OCI-LY7 (cell line): Measurements from ENCODE around the gene PRSS50. TPM values are rescaled to one million over a fixed set of nuclear protein-coding genes. Genes with fewer than 3 reads are reported as not detected.

Source experiments
- BruUV-seq: library from RNA; stranded (reverse); fragments of 400-500 nt; replicated peaks from 2 replicates; lab custom pipeline; 2021; lab: Mats Ljungman, UMichigan
- CTCF ChIA-PET: fragments of 300-600 bp; sonication (Branson Sonifier 250); formaldehyde crosslinking; loops from one replicate; lab custom pipeline; 2022; ENCODE audit warnings: antibody characterized with exemption; ENCODE audit not compliant: unreplicated experiment; lab: Charles Lee
- POLR2A ChIA-PET: fragments of 300-600 bp; sonication (Branson Sonifier 250); formaldehyde crosslinking; loops from one replicate; lab custom pipeline; 2022; ENCODE audit warnings: antibody characterized with exemption; lab: Charles Lee
- DNase-seq: peaks from one replicate; pipeline ENCODE4 v3.0.0-alpha.2; 2015; ENCODE audit warnings: low spot score
- H2AFZ ChIP-seq: fragments of 200-600 bp; sonication (generic), shearing (Covaris generic); 2 replicates; pipeline ENCODE4 v1.6.1; 2014; ENCODE audit warnings: mild to moderate bottlenecking, antibody characterized with exemption, low read length, moderate library complexity
- H3K27ac ChIP-seq: fragments of 200-600 bp; sonication (generic); 2 replicates; pipeline ENCODE4 v1.5.1; 2014; ENCODE audit warnings: mixed run types, low read depth, mild to moderate bottlenecking, moderate library complexity, low read length, inconsistent platforms; ENCODE audit not compliant: poor library complexity, severe bottlenecking
- H3K36me3 ChIP-seq: fragments of 200-600 bp; sonication (generic); 2 replicates; pipeline ENCODE4 v1.6.1; 2014; ENCODE audit warnings: mild to moderate bottlenecking, antibody characterized with exemption, low read length, moderate library complexity, mixed read lengths; ENCODE audit not compliant: insufficient read depth
- H3K4me1 ChIP-seq: fragments of 200-600 bp; sonication (generic); 2 replicates; pipeline ENCODE4 v1.5.1; 2014; ENCODE audit warnings: mild to moderate bottlenecking, low read length; ENCODE audit not compliant: insufficient read depth, poor library complexity, severe bottlenecking
- H3K4me2 ChIP-seq: fragments of 200-600 bp; sonication (generic); 2 replicates; pipeline ENCODE4 v1.6.1; 2014; ENCODE audit warnings: mild to moderate bottlenecking, low read length
- H3K4me3 ChIP-seq: fragments of 200-600 bp; sonication (generic); 2 replicates; pipeline ENCODE4 v1.5.1; 2014; ENCODE audit warnings: mild to moderate bottlenecking, low read depth, low read length; ENCODE audit not compliant: poor library complexity, severe bottlenecking
- H3K79me2 ChIP-seq: fragments of 200-600 bp; sonication (generic); 2 replicates; pipeline ENCODE4 v1.6.1; 2016; ENCODE audit warnings: low read depth, mild to moderate bottlenecking, low read length, moderate library complexity, mixed read lengths; ENCODE audit not compliant: insufficient read depth
- H3K9me2 ChIP-seq: fragments of 200-600 bp; sonication (generic); 2 replicates; pipeline ENCODE4 v1.6.1; 2016; ENCODE audit warnings: mild to moderate bottlenecking, low read length, mixed read lengths; ENCODE audit not compliant: insufficient read depth
- H3K9me3 ChIP-seq: fragments of 200-600 bp; sonication (generic); 2 replicates; pipeline ENCODE4 v1.6.1; 2014; ENCODE audit warnings: mild to moderate bottlenecking, mixed run types, low read length, mixed read lengths
- H4K20me1 ChIP-seq: fragments of 200-600 bp; sonication (generic); 2 replicates; pipeline ENCODE4 v1.6.1; 2014; ENCODE audit warnings: mild to moderate bottlenecking, antibody characterized with exemption, low read length, moderate library complexity, mixed read lengths; ENCODE audit not compliant: insufficient read depth
- EZH2phosphoT487 ChIP-seq: fragments of 200-600 bp; sonication (generic); IDR thresholded peaks from 2 replicates; pipeline ENCODE4 v1.6.1; 2018; ENCODE audit warnings: low read depth, borderline replicate concordance, mild to moderate bottlenecking, mixed run types, antibody characterized with exemption, low read length, moderate library complexity, mixed read lengths
- intact Hi-C: fragments of 100-400 bp; cut with micrococcal nuclease; formaldehyde crosslinking; loops from one replicate; pipeline ENCODE4 v1.10.0; 2022; ENCODE audit not compliant: unreplicated experiment
- total RNA-seq, 2 experiments: library from RNA; depleted of rRNA in 1 of 2; stranded (reverse); fragments of >200 nt in 1 of 2; shearing (Covaris generic) in 1 of 2; gene quantifications; 2 replicates each; pipeline ENCODE4 v1.2.3, GENCODE V29; 2014 to 2022
- TF ChIP-seq, protein P1 (sequence below): fragments of 200-600 bp; sonication (generic); conservative IDR thresholded peaks from 2 replicates; pipeline ENCODE4 v1.5.1; 2014; ENCODE audit warnings: mild to moderate bottlenecking, antibody characterized with exemption, low read length, moderate library complexity, mixed read lengths

The PRSS50 gene
- total RNA-seq, 2 experiments from 2014 or later = not detected

DNA sequence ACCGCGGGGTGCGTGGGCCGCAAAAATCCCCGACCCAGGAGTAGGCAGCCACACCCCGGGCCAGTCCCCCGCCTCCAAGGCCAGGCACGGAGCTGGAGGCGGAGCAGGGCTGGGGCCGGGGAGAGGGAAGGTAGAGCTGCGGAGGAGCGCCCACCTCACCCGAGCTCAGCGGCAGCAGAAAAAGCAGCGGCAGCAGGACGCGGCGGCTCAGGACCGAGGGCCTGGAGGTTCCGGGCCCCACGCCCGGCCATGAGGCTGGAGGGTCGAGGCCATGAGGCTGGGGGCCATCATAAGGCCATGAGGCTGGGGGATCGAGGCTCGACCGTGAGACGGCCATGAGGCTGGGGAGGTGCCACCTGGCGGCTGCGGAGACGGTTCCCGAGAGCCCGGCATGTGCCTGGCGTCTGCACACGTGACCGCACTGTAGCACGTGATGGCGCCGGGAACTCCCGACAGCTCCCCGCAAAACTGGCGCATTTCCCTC is 32.9 kb upstream of the PRSS50 start:
- H3K4me2 ChIP-seq = no peak overlapping the region
- no peak overlapping the region for H2AFZ ChIP-seq
- H3K9me3 ChIP-seq = no peaks in the 10 kb centered on the region
- TF ChIP-seq EZH2phosphoT487 = no peak
- TF ChIP-seq, protein P1, sequence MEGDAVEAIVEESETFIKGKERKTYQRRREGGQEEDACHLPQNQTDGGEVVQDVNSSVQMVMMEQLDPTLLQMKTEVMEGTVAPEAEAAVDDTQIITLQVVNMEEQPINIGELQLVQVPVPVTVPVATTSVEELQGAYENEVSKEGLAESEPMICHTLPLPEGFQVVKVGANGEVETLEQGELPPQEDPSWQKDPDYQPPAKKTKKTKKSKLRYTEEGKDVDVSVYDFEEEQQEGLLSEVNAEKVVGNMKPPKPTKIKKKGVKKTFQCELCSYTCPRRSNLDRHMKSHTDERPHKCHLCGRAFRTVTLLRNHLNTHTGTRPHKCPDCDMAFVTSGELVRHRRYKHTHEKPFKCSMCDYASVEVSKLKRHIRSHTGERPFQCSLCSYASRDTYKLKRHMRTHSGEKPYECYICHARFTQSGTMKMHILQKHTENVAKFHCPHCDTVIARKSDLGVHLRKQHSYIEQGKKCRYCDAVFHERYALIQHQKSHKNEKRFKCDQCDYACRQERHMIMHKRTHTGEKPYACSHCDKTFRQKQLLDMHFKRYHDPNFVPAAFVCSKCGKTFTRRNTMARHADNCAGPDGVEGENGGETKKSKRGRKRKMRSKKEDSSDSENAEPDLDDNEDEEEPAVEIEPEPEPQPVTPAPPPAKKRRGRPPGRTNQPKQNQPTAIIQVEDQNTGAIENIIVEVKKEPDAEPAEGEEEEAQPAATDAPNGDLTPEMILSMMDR = no peak
- H3K36me3 ChIP-seq = no peaks in the 10 kb centered on the region
- no TSS peak for BruUV-seq
- H3K4me1 ChIP-seq = no peaks in the 10 kb centered on the region
- ChIA-PET POLR2A (no interaction called here), CTCF (no interaction called here)
- DNase-seq = no peak
- no peaks in the 10 kb centered on the region for H3K9me2 ChIP-seq
- intact Hi-C loops = no loop called here
- H3K27ac ChIP-seq = no peak overlapping the region
- no peaks in the 10 kb centered on the region for H3K79me2 ChIP-seq
- no peaks in the 10 kb centered on the region for H4K20me1 ChIP-seq
- H3K4me3 ChIP-seq = no peak overlapping the region

DNA sequence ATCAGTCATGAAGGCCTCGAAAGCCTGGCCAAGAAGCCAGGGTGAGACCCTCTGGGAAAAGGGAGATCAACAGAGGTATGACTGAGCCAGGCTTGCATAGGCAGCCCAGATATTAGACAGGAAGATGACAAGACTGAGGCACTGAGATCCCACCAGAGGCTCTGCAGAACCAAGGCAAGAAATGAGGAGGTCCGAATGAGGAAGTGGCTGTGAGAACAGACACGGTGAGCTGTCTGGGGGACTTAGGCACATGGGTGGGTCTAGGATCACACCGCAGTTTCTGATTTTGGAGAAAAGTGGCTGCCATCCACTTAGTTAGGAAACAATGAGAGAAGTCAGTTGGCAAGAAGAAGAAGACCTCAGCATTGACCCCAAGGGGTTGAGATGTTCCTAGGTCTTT is 31.5 kb upstream of the PRSS50 start:
- Histone ChIP-seq H3K79me2 (no peaks in the 10 kb centered on the region), H3K9me2 (no peaks in the 10 kb centered on the region), H3K4me2 (no peak overlapping the region), H3K27ac (no peak overlapping the region), H4K20me1 (no peaks in the 10 kb centered on the region), H3K9me3 (no peaks in the 10 kb centered on the region), H3K4me3 (no peak overlapping the region), H3K4me1 (no peaks in the 10 kb centered on the region), H3K36me3 (no peaks in the 10 kb centered on the region), H2AFZ (no peak overlapping the region)
- DNase-seq = no peak
- intact Hi-C loops = no loop called here
- POLR2A ChIA-PET = no interaction called here
- BruUV-seq = no TSS peak
- CTCF ChIA-PET = no interaction called here
- TF ChIP-seq, protein P1 = no peak
- no peak for TF ChIP-seq EZH2phosphoT487

DNA sequence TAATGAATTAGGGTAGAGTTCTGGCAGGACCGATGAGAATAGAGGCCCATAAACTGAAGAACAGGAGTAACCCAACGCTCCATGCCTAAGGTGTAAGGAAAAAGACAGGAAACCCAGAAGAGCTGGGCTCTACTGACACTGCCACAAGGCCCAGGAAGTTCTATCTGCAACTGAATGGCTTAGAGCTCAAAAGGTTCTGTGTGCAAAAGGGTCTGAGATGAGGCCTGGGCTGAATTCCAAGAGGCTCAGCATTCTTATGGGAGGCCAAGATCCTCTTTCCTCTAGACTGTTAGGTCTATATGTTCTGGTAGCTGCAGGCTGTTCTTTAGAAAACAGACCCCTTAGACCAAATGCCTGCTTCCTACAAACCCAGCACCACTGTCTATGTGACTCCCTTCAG is 30.5 kb upstream of the PRSS50 start:
- intact Hi-C loops = no loop called here
- H3K9me2 ChIP-seq = no peaks in the 10 kb centered on the region
- no peak overlapping the region for H3K4me2 ChIP-seq
- TF ChIP-seq, protein P1 = no peak
- TF ChIP-seq EZH2phosphoT487 = no peak
- no peaks in the 10 kb centered on the region for H3K9me3 ChIP-seq
- ChIA-PET CTCF (no interaction called here), POLR2A (no interaction called here)
- no peaks in the 10 kb centered on the region for H3K79me2 ChIP-seq
- H3K27ac ChIP-seq = no peak overlapping the region
- no peak for DNase-seq
- H2AFZ ChIP-seq = no peak overlapping the region
- no peak overlapping the region for H3K4me3 ChIP-seq
- BruUV-seq = no TSS peak
- no peaks in the 10 kb centered on the region for H3K4me1 ChIP-seq
- H3K36me3 ChIP-seq = no peaks in the 10 kb centered on the region
- no peaks in the 10 kb centered on the region for H4K20me1 ChIP-seq
